Natural killer cell (primary cell): ENCODE data around the gene PTGER3. TPM values are rescaled to one million over a fixed set of nuclear protein-coding genes. Genes with fewer than 3 reads are reported as not detected.

Source experiments
- ATAC-seq, 3 donors: fragments of 150-1000 bp in 2 of 3; fragments of 200-7000 bp in 1 of 3; cut with Tn5 transposase; 1 replicate in 1 of 3; 2 replicates in 2 of 3; pipeline ENCODE4 v1.10.0; 2021; ENCODE audit warnings: mild to moderate bottlenecking in 2 of 3, moderate library complexity in 2 of 3
- DNase-seq, 2 donors: peaks; one replicate each; pipeline versions ENCODE4 v3.0.0 to v3.0.0-alpha.2; 2013 to 2021; ENCODE audit warnings: mixed read lengths in 1 of 2
- H3K27ac ChIP-seq: one replicate; pipeline ENCODE4 v1.5.1; 2013; ENCODE audit warnings: mild to moderate bottlenecking, low read length
- H3K27me3 ChIP-seq: one replicate; pipeline ENCODE4 v1.6.1; 2013; ENCODE audit warnings: low read length; ENCODE audit not compliant: control insufficient read depth, insufficient read depth
- H3K36me3 ChIP-seq: one replicate; pipeline ENCODE4 v1.6.1; 2013; ENCODE audit warnings: low read length; ENCODE audit not compliant: control insufficient read depth, insufficient read depth
- H3K4me1 ChIP-seq: one replicate; pipeline ENCODE4 v1.6.1; 2013; ENCODE audit warnings: low read length; ENCODE audit not compliant: control insufficient read depth, insufficient read depth
- H3K4me3 ChIP-seq: one replicate; pipeline ENCODE4 v1.5.1; 2013; ENCODE audit warnings: low read length
- H3K9me3 ChIP-seq: one replicate; pipeline ENCODE4 v1.6.1; 2013; ENCODE audit warnings: low read length; ENCODE audit not compliant: control insufficient read depth, insufficient read depth
- H3K27ac Mint-ChIP-seq, 2 donors: one replicate each; pipeline ENCODE4 v1.8.0; 2022; ENCODE audit warnings: mild to moderate bottlenecking in 2 of 2, mixed read lengths in 2 of 2, moderate library complexity in 1 of 2
- H3K27me3 Mint-ChIP-seq, 2 donors: one replicate each; pipeline ENCODE4 v1.8.0; 2022; ENCODE audit warnings: low read depth in 2 of 2, mixed read lengths in 2 of 2
- H3K36me3 Mint-ChIP-seq: one replicate; pipeline ENCODE4 v1.8.0; 2022; ENCODE audit warnings: mixed read lengths
- H3K4me1 Mint-ChIP-seq, 2 donors: one replicate each; pipeline ENCODE4 v1.8.0; 2022; ENCODE audit warnings: mixed read lengths in 2 of 2
- H3K4me3 Mint-ChIP-seq: one replicate; pipeline ENCODE4 v1.8.0; 2022; ENCODE audit warnings: mild to moderate bottlenecking, moderate library complexity, mixed read lengths
- H3K9me3 Mint-ChIP-seq, 2 donors: one replicate each; pipeline ENCODE4 v1.8.0; 2022; ENCODE audit warnings: mixed read lengths in 2 of 2
- WGBS: methylation state at CpG from one replicate; pipeline ENCODE4 v1.1.7; 2013; ENCODE audit warnings: missing lambda C conversion rate; ENCODE audit not compliant: insufficient coverage; 5-methylcytosine and 5-hydroxymethylcytosine counted together
- intact Hi-C: fragments of 100-400 bp; cut with micrococcal nuclease; formaldehyde crosslinking; loops from one replicate; pipeline ENCODE4 v1.14.2; 2022
- total RNA-seq, 4 donors: library from RNA; stranded (reverse); fragments of 120-200 nt in 1 of 4; gene quantifications; one replicate each; pipeline versions ENCODE4 v1.2.3 to v1.2.4, GENCODE V29; 2013 to 2022
- TF ChIP-seq, protein P1 (sequence below): fragments of 200-600 bp; IDR thresholded peaks from one replicate; pipeline ENCODE4 v1.8.0; 2022; ENCODE audit warnings: antibody characterized with exemption

The PTGER3 gene
- total RNA-seq, 3 donors from 2014 or later (not counting 1 experiment from before 2014, with no cell fraction given) = 0.72 to 21.9 TPM; not detected in 1

GRCh38 chr1:71089536-71090270 is 42.1 kb upstream of the PTGER3 start:
- Histone ChIP-seq H3K27me3 (no peaks in the 10 kb centered on the region), H3K9me3 (no peaks in the 10 kb centered on the region), H3K4me3 (no peak overlapping the region), H3K4me1 (no peaks in the 10 kb centered on the region), H3K27ac (no peak overlapping the region), H3K36me3 (no peaks in the 10 kb centered on the region)
- Mint-ChIP-seq H3K36me3 (no peaks in the 10 kb centered on the region), H3K4me3 (no peak overlapping the region), H3K27me3 (peaks cover 24 to 31% of the 10 kb centered on the region in 2 donors), H3K9me3 (no peaks in the 10 kb centered on the region), H3K27ac (no peak overlapping the region), H3K4me1 (no peaks in the 10 kb centered on the region)
- DNase-seq = no peak
- 91% methylated on average over 6 of the region's 6 CpGs for WGBS
- TF ChIP-seq, protein P1, sequence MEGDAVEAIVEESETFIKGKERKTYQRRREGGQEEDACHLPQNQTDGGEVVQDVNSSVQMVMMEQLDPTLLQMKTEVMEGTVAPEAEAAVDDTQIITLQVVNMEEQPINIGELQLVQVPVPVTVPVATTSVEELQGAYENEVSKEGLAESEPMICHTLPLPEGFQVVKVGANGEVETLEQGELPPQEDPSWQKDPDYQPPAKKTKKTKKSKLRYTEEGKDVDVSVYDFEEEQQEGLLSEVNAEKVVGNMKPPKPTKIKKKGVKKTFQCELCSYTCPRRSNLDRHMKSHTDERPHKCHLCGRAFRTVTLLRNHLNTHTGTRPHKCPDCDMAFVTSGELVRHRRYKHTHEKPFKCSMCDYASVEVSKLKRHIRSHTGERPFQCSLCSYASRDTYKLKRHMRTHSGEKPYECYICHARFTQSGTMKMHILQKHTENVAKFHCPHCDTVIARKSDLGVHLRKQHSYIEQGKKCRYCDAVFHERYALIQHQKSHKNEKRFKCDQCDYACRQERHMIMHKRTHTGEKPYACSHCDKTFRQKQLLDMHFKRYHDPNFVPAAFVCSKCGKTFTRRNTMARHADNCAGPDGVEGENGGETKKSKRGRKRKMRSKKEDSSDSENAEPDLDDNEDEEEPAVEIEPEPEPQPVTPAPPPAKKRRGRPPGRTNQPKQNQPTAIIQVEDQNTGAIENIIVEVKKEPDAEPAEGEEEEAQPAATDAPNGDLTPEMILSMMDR = no peak
- ATAC-seq = no peak
- intact Hi-C loops = no loop called here

- Mint-ChIP-seq H3K9me3 (no peaks in the 10 kb centered on the region), H3K27me3 (peaks cover 30 to 41% of the 10 kb centered on the region in 2 donors), H3K36me3 (no peaks in the 10 kb centered on the region), H3K4me3 (no peak overlapping the region), H3K4me1 (no peaks in the 10 kb centered on the region), H3K27ac (no peak overlapping the region)
- Histone ChIP-seq H3K36me3 (no peaks in the 10 kb centered on the region), H3K9me3 (no peaks in the 10 kb centered on the region), H3K4me3 (no peak overlapping the region), H3K27ac (no peak overlapping the region), H3K4me1 (no peaks in the 10 kb centered on the region), H3K27me3 (no peaks in the 10 kb centered on the region)
- intact Hi-C loops = no loop called here
- ATAC-seq (no peak), DNase-seq (no peak)
- TF ChIP-seq, protein P1 = no peak
- WGBS = 92% methylated on average over 5 of the region's 5 CpGs
These were observed 41.1 kb upstream of the PTGER3 start for GRCh38 chr1:71088645-71089287.

- Mint-ChIP-seq H3K9me3 (no peaks in the 10 kb centered on the region), H3K4me1 (no peaks in the 10 kb centered on the region), H3K4me3 (no peak overlapping the region), H3K36me3 (no peaks in the 10 kb centered on the region), H3K27me3 (peaks cover 38 to 51% of the 10 kb centered on the region in 2 donors), H3K27ac (no peak overlapping the region)
- ATAC-seq (no peak), DNase-seq (no peak)
- intact Hi-C loops = no loop called here
- Histone ChIP-seq H3K36me3 (no peaks in the 10 kb centered on the region), H3K27me3 (no peaks in the 10 kb centered on the region), H3K27ac (no peak overlapping the region), H3K9me3 (no peaks in the 10 kb centered on the region), H3K4me3 (no peak overlapping the region), H3K4me1 (no peaks in the 10 kb centered on the region)
- TF ChIP-seq, protein P1 = no peak
- 100% methylated on average over 1 of the region's 1 CpG for WGBS
These were observed 40.1 kb upstream of the PTGER3 start for GRCh38 chr1:71087713-71088112.
